HEK293T (cell line): Measurements from ENCODE around the gene GNLY.

Experiments used
- BHLHE40 ChIP-seq: fragments of 450-650 bp; IDR thresholded peaks from 2 replicates; pipeline ENCODE4 v1.6.1; 2016; ENCODE audit warnings: mild to moderate bottlenecking, moderate library complexity, borderline replicate concordance
- ELF4 ChIP-seq: fragments of 450-650 bp; IDR thresholded peaks from 2 replicates; pipeline ENCODE4 v1.6.1; 2017; ENCODE audit warnings: antibody characterized with exemption
- FOXA1 ChIP-seq: fragments of 450-650 bp; IDR thresholded peaks from 2 replicates; pipeline ENCODE4 v1.6.1; 2016; ENCODE audit warnings: mild to moderate bottlenecking
- FOXK2 ChIP-seq: fragments of 450-650 bp; IDR thresholded peaks from 2 replicates; pipeline ENCODE4 v1.6.1; 2016; ENCODE audit warnings: mild to moderate bottlenecking
- FOXM1 ChIP-seq: fragments of 450-650 bp; IDR thresholded peaks from 2 replicates; pipeline ENCODE4 v1.6.1; 2017; ENCODE audit warnings: mild to moderate bottlenecking, borderline replicate concordance
- HDGF ChIP-seq: fragments of 450-650 bp; IDR thresholded peaks from 2 replicates; pipeline ENCODE4 v1.6.1; 2017; ENCODE audit warnings: antibody characterized with exemption, borderline replicate concordance
- L3MBTL2 ChIP-seq: fragments of 450-650 bp; conservative IDR thresholded peaks from 2 replicates; pipeline ENCODE4 v1.6.1; 2016; ENCODE audit warnings: mild to moderate bottlenecking
- SP1 ChIP-seq: fragments of 450-650 bp; IDR thresholded peaks from 2 replicates; pipeline ENCODE4 v1.6.1; 2017
- TARDBP ChIP-seq: fragments of 450-650 bp; IDR thresholded peaks from 2 replicates; pipeline ENCODE4 v1.6.1; 2016

- TF ChIP-seq L3MBTL2 (no peak), HDGF (no peak), FOXA1 (no peak), SP1 (no peak), BHLHE40 (no peak), TARDBP (no peak), FOXM1 (no peak), ELF4 (no peak), FOXK2 (no peak)
These were observed 18.9 kb downstream of the GNLY start for GRCh38 chr2:85712849-85713612.
